HG02678 (cell line): ENCODE results near the gene APCDD1L.

Source experiments
- ATAC-seq: cut with Tn5 transposase; IDR thresholded peaks from one replicate; pipeline ENCODE4 v1.9.1; 2021; ENCODE audit warnings: mild to moderate bottlenecking, moderate library complexity; ENCODE audit not compliant: unreplicated experiment

APCDD1L gene

DNA sequence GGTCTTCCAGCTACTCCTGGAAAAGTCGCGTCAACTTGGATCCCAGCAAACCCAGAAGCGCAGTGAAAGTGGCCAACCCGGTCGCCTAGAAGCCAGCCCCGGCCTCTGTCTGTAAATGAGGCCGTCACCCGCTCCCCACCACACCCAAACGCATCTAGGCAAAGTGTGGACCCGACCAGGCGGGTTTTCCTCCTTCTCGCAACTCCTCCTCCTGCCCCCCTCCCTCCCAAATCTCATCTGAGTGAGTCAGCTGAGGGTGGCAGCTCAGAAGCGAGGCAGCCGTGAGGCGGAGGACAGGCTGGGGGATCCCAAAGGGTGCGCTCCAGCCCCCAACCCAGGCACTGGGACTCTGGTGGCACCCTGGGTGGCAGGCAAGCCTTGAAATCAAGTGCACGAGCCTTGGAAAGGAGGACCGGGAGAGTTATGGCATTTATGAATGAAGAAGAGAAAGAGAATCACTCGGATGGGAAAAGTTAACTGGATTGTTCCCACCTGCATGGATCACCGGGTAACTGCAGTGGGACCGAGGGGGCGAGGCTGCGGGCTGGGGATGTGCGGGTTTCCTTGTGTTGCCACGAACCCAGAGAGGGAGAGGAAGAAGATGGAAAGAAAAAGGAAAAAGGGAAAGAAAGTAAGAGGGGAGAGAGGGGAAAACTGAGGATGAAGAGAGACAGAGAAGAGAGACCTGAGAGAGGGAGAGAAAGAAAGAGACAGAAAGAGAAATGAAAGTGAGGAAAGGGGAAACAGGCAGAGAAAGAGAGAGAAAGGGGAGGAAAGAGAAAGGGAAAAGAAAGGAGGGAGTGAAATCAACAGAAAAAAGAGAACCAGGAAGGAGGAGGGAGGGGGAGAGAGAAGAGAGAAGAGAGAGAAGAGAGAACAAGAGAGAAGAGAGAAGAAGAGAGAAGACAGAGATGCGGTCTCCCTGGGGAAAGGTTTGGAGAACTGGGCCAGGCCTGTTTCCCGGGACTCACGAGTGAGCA, at the start of gene APCDD1L:
Gene APCDD1L, minus strand, starts transcription at position 167 of the 980 bp plus-strand sequence. CDS start 692 bp downstream, outside the sequence.
- no peak for ATAC-seq

DNA sequence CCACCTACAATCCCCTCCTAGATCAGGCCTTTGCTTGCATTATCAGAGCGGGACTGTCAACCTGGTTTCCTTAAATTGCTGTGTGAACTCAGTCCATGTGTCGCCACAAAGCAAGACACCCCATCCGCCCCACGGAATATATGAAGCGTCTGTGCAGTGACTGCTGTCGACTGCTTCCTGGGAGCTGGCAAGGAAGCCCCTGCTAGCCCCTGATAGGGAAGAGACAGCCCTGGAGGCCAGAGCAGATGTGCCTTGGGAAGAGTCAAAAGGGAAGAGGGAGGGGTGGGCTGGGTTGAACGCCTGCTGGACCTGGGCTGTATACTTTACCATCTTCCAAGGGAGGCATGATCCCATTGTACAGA, 44.1 kb upstream of the APCDD1L start:
- no peak for ATAC-seq

DNA sequence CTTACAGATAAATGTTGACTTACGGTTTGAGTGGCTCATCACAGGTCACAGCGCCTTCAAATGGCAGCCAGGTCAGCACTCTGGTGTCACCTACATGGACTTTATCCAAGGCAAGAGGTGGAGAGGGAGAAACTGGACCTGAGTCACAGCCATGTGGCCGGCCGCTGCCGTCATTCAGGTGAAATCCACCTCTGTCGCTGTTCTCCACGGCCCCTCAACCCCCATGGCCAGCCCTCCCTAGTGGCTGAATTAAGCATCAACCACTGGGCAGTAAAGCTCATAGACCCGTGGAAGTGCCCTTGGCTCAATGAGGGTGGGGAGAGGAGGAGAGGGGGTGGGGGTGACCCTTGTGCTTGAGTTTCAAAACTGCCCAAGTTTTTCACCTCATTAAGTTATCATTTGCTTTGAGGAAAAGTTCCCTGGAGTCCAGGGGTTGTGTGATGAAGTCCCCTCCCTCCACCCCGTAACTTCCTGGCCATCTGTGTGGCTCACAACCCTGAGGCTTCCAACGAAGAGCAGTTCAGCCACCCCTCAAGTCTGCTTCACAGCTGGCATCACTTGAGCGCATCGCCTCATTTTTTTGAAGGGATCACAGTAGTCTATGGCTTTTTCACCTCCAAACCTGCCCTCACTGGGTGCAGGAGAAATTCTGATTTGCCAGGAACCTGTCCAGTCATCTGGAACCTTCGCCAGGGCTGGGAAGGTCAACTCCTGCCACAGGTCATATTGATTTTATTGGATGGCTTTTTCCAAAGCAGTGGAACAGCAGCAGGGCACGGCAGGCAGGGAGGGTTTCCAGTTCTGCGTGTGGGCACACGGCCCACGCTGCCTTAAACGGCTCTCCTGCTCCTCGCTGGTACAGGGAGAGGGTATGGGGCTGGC, 43.5 kb upstream of the APCDD1L start:
- ATAC-seq, result no peak

DNA sequence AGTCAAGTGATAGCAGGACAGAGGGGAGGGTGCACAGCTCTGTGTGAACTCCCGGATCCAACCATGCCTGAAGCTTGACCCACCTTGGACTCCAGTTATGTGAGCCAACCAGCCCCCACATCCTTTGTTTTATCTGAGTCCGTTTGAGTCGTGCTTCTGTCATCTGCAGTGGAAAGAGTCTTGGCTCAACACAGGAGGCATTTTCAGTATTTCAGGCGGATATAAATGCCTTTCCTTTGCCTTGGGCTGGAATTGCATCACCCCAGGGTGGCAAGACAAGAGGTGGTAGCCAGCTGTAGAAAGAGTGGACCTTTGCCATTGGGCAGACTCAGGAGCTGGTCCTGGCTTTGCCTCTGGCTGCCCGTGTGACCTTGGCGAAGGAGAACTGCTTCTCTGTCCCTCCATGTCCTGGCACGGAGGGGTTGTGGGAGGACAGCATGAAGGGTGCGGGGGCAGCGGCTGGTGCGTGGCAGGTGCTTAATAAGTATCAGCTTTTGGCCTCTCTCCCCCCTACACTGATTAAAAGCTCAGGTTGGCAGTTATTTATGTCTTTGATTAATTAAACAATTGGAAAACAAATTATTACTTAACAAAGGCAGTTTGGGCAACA, 42.6 kb upstream of the APCDD1L start:
- ATAC-seq, result no peak

DNA sequence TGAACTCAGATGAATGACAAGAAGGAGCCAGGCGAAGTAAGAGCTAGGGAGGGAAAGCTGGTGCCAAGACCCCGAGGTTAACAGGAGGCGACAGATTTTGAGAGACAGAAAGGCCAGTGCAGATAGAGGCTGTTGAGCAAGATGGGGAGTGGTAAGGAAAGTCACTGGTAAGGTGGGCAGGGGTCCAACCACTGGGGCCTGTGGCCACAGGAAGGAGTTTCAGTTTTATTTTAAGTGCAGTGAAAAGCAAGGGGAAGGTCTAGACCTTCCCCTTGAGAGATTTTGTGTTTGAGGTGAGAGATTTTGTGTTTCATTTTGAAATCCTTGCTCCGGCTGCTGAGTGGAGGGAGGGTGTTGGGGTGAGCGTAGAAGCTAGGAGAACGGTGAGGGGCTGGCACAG, 41.8 kb upstream of the APCDD1L start:
- ATAC-seq, result no peak

DNA sequence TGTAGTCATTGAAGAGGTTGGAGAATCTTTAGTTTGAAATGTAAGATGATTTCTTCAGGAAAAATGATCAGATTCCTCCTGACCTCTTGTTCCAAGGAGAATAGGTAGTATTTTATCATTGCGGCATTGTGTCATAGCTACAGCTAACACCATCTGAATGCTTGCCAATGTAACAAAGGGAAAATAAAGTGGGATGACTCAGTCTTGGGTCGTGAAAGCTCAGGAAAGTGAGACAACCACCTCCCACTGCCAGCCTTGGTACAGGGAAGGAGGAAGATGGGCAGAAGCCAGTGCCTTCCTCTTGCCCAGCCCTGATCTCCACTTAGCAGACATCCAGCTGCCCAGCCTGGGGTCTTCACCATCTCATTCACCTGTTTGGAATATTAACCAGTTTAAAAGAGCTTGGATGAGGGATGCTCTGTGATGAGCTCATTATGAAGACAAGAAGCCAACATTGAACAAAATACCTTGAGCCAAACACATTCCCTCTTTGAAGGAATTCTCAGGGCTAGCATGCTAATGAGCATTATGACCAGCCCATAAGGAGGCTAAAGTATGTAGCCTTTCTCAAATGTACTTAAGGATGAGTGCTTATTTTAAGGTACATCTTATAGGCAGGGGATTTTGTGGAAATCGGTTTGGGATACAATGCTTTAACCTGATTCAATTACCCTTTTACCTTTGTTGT, 40.0 kb upstream of the APCDD1L start:
- ATAC-seq, result no peak

DNA sequence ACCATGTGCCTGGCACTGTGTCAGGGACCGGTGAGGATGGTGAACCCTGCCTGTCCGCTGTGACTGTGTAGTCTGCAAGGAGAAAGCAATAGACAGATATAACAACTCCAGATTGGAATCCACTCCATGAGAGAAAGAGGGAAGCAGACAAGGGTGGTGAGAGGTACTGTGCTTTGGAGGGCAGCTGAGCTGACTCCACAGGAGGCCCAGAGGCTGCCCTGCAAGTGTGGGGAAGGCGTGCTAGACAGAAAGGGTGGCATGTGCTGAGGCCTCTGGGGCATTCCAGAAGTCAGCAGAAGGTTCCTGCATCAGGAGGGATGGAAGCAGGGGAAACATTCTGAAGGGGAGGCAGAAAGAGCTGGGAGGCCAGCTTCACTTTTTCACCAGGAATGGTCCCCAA, 39.3 kb upstream of the APCDD1L start:
- no peak for ATAC-seq

DNA sequence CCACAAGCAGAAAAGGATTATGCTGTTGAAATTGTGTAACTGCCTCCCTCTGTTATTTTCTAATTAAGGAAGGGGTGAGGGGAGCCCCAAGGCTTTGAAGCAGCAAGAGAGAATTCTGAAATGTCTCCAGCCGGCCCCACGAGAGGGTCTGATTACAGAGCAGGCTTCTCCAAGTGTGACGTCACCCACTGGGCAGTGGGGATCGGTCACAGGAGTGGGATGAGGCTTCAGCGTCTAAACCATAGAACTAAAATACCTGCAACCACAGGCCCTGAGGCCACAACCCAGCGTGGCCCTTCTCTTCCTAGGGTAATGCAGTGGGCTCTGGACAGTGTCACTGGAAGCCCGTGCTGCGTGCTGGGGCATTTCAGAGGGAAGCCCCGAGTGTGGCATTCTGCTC, 38.6 kb upstream of the APCDD1L start:
- ATAC-seq, result no peak

DNA sequence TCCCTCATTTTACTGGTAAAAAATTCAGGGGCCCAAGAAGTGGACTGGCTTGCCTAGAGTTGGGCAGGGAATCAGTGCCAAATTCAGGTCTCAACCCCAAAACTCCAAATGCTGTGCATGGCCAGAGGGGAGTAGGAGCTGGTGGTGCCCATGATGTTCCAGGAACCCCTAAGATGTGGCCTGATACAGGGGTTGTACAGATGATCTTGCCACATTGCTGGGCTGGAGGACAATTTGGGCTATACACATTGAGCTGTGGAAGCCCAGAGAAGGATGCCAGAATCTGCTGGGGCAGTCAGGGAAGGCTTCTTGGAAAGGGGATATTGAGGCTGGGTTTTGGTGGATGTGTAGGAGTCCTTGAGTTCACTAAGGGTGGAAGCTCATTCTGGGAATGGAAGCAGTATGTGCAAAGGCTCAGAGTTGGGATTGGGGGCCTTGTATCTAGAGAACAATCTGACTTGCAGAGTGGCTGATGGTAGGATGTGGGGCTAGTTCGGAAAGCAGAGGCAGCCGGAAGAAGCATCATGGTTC, 38.0 kb upstream of the APCDD1L start:
- no peak for ATAC-seq

DNA sequence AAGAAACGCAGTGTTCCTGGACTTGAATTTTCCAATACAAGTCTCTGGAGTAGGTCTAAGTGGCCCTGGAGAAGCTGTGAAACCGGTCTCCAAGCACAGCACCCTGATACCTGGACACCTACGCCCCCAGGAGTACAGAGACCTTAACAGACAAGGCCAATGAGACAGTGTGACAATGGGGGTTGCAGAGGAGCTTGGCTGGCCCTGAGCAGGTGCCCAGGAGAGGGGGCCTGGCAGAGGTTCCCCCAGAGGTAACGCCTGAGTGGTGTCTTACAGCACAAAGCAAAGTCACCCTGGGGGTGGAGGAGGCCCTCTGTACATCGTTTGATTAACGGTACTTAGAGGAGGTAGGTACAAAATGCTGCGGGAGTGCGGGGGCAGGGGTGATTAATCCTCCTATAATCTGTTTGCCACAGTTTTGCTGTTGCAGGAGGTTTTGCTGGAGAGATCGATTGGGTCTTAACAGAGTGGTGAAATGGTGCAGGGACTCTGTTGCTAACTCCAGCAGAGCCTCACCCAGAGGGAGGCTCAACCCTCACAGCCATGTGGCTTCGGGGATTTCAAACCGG, 37.3 kb upstream of the APCDD1L start:
- no peak for ATAC-seq

DNA sequence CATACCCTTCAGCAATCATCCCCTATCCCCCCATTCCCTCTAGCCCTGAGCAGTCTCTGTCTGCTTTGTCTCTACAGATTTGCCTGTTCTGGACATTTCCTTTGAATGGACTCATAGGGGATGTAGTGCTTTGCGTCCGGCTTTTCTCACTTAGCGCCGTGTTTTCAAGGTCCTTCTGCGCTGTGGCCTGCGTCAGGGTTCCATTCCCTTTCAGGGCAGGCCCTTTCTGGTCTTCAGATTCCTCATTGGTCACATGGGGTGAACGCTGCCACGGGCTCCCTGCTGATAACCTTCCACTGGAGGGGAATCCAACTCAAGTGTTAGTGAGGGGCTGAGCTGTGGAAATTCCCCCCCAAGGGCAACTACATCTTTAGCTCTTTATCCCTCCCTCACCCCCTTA, 36.4 kb upstream of the APCDD1L start:
- ATAC-seq, result no peak

DNA sequence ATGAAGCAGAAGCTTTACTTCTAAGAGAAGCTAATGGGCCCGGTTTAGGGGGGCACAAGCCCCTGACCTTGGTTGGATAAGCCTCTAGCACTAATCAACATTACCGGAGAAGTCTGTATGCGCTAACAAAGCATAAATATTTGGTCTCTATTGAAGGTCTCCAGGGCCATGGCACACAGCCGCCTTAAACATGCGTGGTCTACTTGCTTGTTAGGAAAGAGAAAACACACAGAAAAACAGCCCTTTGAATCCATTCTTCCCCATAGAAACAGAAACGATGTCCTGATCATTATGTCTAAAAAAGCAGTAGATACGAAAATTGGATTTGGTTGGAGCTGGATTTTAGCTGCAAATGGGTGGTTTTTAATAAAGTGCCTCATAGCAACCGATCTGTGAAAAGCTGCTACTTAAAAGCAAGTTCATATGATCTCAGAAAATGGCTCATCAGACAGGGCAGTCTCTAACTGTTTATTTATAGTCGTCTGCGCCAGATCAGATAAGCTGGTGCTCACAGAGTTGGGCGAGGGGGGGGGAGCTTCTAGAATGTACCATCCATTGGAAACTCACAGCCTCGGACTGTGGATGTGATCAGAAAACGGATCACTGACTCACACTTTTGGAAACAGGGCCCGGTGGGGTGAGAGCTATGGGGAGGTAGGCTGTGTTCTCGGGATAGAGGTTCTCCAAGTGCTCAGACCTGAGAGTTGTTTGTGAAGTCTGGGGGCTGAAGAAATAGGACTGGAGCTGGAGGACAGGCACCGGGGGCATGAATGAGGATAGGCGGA, 35.3 kb upstream of the APCDD1L start:
- no peak for ATAC-seq

DNA sequence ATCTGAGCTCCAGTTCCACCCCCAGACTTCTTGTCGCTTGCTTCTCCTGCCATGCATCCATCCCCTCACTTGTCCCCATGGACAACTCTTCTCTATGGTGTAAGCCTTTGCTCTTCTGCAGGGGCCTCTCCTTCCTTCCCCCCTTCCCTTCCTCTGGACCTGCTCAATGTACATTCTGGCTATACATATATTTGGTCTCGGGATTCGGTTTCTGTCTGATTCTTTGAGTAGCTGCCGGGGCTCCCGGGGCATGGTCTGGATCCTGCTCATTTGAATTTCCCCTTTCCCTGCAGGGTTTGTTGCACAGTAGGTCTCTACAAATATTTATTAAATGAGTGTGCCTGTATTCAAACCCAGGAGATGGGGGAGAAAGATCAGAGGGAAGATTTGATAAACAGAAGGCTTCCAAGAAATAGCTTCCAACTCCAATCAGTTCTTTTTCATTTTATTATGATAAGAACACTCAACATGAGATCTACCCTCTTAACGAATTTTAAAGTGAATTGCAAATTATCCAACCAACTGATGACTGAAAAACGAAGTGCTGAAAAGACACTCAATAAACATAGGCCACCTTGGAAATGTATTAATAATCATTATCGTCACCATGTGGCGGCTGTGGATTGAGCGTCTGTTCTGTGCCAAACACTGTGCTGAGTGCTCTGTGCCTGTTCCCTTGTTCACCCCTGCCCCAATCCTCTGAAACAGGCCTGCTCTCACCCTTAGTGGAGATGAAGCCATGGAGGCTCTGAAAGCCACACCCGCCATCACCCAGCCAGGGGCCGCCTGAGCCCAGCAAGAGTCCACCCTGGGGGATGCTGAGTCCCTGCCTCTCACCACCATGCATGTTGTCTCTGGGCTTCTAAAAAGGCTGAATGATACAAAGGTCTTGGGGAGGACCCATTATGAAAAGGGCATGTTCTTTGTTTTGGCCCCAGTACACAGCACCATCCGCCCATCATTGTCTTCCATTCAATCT, 34.3 kb upstream of the APCDD1L start:
- no peak for ATAC-seq

DNA sequence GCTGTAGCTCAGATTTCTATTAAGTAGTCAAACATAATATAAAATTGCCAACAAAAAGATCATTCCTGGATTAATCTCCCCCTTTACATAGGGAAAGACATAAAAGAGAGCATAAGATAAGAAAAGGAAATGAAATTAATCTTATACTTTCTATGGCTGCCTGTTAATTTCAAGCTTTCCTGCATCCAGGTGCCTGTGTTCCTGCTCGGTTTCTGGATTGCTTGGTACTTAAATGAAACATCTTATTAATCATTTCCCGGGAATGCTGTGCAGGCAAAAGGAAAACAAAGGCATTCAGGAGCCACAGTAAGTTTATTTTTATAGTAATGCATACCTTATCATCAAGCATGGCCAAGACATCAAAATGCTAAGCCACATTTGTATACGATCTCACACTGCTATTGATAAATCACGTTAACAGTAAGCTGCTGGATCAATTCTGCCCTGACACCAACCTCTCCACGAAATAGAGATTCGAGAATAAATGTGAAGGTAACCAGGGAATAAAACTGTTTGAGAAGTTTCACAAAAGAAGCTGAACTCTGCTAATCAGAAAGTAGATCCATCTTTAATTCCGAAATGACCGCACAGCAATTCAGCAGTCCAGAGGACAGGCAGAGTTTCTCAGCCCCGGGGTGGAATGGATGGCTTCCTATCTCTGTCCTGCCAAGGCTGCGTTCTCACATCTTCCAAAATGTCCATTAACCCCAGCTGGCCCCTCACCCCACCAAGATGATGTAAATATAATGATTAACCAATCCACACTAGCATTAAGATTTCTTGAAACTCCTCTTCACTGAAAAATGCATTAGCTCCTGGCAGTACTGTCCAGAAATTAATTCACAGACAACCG, 32.6 kb upstream of the APCDD1L start:
- no peak for ATAC-seq

DNA sequence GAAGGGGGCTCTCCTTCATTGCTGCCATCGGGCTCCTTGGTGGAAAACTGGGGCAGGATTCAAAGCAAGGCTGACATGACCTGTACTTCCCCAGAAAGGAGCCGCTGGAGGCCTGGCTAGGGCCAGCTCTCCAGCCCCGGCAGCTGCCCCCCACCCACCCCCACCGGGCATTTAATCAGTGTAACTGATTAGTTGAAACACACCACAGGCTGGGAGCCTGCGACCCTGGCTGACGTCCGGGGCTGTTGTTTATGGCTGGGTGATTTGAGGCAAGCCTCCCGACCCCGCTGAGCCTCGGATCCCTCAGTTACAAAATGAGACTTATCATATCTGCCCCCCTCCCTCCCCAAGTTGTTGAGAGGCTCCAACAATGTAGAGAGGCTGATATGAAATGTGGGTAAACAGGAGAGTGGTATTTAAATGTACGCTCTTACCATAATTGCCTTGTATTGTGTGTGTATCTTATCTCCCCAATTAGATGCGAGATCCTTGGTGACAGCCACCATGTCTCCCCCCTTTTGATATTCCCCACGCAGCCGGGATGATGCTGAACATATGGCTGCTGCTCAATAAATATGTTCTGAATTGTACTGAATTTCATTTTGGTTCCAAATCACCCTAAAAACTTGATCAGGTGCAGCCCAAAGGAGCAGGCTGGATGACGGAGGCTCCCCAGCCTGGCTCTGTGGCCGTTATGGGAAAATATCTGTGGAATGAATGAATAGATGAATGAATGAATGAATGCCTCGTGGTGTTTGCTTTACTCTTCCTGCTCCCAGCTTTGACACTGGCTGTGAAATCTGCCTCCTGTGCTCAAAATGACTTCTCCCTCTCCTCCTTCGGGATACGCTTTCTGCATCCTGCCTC, 31.8 kb upstream of the APCDD1L start:
- ATAC-seq, result no peak

DNA sequence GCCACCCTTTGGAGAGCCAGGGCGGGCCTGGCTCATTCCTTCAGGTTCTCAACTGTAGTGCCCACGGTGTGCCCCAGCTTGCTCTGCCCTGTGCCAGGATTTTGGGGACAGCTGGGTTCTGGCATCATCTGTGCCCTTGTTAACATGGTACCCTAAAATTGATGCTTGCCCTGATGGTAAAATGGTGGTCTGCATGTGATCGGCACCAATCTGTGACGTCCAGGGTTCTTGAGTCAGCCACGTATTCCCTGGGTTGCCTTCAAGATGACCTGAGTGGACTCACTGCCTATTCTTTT, 31.2 kb upstream of the APCDD1L start:
- ATAC-seq, result no peak
